ENCODE data around the gene STXBP3.

Gene STXBP3

GRCh38 chr1:108808438-108808837 lies 62.0 kb downstream of the STXBP3 start:
- no peak for DNase-seq

GRCh38 chr1:108811611-108812010 lies 65.1 kb downstream of the STXBP3 start:
- no peak for DNase-seq

DNA sequence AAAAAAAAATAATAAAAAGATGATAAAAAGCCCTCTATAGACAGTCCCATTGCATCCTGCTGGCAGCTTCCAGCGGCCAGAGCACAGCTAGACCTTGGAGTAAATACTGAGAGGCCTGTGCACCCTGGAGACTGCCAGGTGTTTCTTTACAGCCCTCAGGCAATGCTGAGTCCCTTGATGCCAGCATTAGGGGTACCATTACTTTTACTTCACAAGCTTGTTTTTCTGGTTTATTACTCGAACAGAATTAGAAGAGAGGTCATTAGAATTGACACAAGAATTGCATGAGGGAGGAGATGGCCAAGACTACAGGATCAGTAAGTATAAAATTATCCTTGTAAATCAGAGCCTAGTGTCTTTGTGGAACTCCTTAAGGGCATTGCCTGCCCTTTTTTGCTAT lies 66.9 kb downstream of the STXBP3 start:
- no peak for DNase-seq

- DNase-seq, result no peak
Observed at GRCh38 chr1:108814343-108815125, 68.1 kb downstream of the STXBP3 start.

DNA sequence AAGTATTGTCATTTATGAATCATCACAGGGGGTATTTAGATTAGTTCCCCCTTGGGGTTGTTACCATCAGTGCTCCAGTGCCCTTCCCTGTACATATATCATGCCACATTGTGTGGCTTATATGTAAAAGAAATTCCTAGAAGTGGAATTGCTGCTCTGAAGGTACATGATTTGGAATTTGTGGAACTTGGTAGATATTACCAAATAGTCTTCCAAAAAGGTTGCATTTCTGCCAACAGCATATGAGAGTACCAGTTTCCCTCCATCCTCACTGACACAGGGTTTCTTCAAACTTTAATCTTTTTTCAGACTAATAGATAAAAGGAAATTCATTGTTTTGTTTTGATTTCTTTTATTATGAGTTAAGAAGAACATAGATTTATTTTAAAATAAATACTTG lies 69.1 kb downstream of the STXBP3 start:
- DNase-seq, result no peak

DNA sequence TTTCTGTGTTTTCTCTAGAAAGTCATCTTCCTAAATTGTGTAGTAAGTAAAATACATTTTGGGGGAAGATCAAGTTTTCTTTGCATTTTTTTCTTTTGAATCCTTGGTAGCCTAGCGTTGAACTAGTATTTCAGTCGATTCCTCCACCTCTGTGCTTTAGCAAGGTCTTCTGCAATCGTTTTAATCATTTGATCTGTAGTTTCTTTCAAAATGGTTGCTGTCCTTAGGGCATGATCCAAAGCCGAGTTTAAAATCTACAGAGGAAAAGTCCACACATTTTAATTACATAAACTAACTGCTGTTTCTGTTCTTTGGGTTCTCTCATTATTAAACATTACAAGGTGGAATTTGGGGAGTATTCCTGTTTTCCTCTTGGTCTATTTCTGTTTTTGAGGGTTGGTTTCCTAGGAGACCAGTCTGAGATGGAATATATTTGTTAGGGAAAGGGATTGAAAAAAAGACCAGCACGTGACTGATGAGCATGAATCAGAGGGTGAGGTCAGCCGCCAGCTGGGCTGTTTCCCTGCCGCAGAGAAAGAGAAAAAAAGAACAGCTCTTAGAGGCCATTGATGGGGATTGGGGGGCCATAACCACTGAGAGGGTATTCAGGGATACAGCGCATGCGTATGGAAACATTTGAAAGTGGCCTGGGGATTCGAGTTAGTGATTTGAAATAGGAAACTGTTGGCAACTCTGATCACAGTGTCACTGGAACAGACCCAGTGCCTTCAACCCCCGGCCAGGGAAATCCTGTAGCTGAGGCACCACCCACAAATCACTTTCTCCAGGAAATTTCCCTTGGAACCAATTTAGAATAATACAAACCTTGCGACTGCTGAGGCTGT lies 69.8 kb downstream of the STXBP3 start:
- DNase-seq, result no peak

- DNase-seq, result no peak
Observed at GRCh38 chr1:108817016-108817415, 70.5 kb downstream of the STXBP3 start.

- DNase-seq, result no peak
Observed at GRCh38 chr1:108817811-108818210, 71.3 kb downstream of the STXBP3 start.

DNA sequence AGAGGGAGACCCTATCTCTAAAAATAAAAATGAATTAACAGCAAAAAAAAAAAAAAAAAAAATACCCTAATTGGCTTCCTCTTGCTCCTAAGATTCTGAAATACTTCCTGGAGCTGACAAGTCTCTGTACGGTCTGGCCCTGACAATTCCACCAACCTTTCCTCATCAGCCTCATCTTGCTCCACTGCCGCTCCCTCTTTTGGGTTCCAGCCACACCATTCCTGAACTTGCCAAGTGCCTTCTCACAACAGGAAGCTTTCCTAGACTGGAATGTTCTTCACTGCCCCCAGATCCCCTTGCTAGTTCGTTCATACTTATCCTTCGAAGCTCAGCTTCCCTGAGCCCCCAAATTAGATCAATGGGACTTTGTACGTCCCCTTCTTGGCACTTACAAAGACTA lies 73.4 kb downstream of the STXBP3 start:
- DNase-seq, result no peak

GRCh38 chr1:108823632-108824031 lies 77.2 kb downstream of the STXBP3 start:
- no peak for DNase-seq

DNA sequence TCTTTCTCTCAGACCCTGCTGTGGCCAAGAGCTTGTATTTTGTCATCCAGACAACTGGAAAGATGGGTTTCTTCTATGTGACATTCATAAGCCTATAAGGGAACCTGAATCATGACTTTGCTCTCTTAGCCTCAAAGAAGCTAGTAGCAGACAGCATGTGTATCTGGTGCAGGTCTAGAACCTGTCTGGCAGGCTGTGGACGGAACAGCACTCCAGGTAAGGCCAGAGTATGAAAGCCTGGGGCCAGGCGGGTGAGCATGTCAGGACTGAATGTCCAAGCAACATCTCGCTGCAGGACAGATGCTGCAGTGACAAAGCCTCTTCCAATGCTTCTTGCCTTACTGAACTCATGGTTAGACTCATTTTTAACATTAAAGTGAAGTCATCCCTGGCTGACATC lies 77.6 kb downstream of the STXBP3 start:
- DNase-seq, result no peak

GRCh38 chr1:108826081-108826635 lies 79.7 kb downstream of the STXBP3 start:
- DNase-seq, result no peak

GRCh38 chr1:108828074-108828961 lies 81.8 kb downstream of the STXBP3 start:
- peak; percentile 80 for DNase-seq

- no peak for DNase-seq
Observed at GRCh38 chr1:108829498-108829916, 83.0 kb downstream of the STXBP3 start.

GRCh38 chr1:108830119-108831008 lies 83.9 kb downstream of the STXBP3 start:
- DNase-seq, result no peak

- no peak for DNase-seq
Observed at GRCh38 chr1:108831225-108831624, 84.8 kb downstream of the STXBP3 start.

- DNase-seq, result no peak
Observed at GRCh38 chr1:108832929-108833328, 86.5 kb downstream of the STXBP3 start.

- no peak for DNase-seq
Observed at GRCh38 chr1:108841703-108842102, 95.2 kb downstream of the STXBP3 start.

DNA sequence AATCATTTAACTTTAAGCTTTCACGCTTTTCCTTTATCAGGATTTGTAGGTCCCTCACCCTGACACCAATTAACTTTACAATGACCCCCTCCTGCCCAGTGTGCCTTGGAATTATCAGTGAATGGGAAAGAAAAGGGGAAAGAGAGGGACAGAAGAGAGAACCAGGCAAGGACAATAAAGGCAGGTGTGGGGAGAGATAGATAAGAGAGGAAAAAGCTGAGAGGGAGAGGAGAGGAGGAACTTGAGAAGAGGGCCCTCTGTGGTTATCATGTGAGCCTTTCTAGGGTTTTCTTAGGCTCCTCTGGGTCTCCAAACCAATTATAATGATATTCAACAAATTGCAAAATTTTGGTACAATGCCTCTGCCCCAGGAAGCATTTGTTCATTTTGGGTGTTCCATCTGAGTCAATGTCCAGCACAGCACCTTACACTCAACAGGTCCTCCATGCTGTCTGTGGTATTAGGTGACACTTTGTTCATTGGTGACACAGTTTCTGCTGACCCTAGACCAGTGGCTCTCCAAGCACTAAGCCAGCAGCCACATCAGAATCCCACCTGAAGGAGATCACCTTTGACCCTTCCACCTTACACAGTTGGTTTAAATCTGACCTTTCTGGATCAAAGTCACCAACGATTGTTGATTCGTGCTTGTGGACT lies 96.2 kb downstream of the STXBP3 start:
- no peak for DNase-seq

DNA sequence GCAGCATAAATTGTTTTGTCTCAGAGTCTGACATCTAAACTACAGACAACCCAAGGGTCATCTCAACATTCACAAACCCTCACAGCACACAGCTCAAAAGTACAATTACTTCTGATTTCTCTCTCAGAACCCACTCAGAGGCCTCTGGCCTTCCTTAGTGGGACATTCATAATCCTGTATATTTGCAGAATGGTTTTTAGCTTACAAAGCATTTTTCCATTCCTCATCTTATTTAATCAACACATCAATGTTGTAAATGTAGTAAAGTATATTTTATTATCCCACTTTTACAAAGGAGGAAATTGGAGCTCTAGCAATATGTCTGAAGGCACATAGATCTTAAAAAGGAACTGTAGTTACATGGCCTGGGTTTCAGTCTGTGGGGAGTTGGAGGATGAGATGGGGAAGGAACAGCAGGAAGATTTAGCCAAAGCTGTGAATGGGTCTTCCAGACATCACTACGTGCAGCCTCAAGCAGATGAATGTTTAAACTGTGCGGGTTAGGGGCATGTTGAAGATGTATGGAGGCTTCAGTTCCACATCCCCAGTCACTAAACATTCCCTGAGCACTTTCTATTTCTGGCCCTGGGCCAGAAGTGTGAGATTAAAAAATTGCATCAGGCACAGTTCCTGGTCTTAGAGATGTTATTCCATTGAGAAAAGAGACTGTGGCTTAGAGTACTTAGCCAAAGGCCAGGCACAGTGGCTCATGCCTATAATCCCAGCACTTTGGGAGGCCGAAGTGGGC lies 97.1 kb downstream of the STXBP3 start:
- DNase-seq, result no peak

Measured in CD4-positive, alpha-beta T cell treated with Interleukin-6 for 4 hours (primary cell).